ENCODE data around the gene CTU2. TPM values are rescaled to one million over a fixed set of nuclear protein-coding genes. Genes with fewer than 3 reads are reported as not detected.

Gene CTU2
- total RNA-seq, 1 donor from 2014 or later, result 15.0 TPM

DNA sequence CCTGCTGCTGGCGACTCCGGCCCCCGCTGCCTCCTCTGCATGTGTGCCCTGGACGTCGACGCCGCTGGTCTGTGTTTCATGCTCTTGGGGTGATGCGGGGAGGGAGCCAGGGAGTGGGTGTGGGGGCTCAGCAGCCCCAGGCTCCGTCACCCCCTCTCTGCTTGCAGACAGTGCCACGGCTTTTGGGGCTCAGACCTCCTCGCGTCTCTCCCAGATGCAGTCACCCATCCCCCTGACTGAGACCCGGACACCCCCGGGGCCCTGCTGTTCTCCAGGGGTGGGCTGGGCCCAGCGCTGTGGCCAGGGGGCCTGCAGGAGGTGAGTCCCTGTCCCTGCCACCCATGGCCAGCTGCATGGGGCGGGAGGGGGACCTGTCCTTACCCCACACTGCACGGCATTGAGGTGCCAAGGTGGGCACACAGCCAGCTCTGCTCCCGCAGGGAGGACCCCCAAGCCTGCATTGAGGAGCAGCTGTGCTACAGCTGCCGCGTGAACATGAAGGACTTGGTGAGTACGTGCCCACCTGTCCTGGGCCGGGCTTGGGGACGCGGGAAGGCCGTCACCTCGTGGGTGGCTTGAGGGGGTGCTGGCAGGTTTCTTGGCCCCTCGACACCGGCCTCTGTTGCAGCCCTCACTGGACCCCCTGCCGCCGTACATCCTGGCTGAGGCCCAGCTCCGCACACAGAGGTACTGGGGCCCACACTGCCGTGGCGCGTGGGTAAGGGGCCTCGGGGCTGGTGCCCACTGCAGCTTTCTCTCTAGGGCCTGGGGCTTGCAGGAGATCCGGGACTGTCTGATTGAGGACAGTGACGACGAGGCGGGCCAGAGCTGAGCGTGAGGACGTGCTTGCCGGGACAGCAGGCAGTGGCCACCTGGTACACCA is 8.4 kb downstream of the CTU2 start:
- DNase-seq (ENCODE audit: low spot score), result no peak

- no peak for DNase-seq (ENCODE audit: low spot score)
Measured at GRCh38 chr16:88715312-88716190, 9.2 kb downstream of the CTU2 start.

DNA sequence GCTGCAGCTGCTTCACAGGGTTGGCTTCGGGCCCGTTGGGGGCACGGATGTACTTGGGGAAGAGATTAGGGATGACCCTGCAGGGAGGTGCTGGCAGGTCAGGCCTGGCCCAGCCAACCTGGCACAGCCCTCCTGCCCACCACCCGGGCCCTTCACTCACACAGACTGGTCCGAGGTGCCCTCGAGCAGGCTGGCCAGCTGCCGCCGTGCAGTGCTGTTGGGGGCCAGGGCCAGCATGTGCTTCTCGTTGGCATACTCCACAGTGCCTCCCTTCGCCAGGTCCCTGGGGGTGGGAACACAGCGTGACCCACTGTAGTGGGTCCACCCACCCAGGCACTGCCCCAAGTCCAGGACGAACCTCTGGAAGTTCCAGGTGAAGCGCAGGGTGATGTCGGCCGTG is 9.9 kb downstream of the CTU2 start:
- DNase-seq (ENCODE audit: low spot score), result no peak

- DNase-seq (ENCODE audit: low spot score), result no peak
Measured at GRCh38 chr16:88716601-88717001, 10.3 kb downstream of the CTU2 start.

GRCh38 chr16:88718178-88718577 is 11.9 kb downstream of the CTU2 start:
- no peak for DNase-seq (ENCODE audit: low spot score)

DNA sequence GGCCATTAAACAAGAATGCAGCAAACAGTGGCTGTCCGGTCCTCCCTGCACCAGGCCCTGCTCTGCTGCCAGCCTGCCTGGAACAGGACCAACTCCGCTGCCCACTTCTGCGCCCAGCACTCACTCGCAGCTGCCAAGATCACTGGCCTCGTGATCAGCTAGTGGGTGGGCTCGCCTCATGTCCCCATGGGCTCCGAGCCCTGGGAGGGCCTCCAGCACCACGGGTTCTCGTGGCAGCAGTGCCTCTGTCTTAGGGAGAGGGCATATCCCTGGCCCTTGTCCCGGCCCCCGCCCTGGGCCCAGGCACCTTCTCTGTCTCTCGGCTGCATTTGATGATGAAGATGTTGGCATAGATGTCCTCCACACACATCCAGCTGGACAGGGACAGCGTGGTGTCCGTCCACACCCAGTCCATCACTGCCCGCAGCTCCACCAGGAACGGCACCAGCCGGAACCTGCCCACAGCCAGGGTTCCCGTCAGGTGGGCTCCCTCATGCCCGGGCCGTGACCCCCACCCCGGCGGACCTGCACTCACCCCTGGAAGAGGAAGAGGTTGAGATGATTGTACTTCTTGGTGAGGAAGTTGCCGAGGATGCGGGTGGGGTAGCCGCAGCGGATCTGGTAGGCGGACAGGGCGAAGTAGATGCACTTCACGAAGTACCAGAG is 13.1 kb downstream of the CTU2 start:
- DNase-seq (ENCODE audit: low spot score), result peak; percentile 57

DNA sequence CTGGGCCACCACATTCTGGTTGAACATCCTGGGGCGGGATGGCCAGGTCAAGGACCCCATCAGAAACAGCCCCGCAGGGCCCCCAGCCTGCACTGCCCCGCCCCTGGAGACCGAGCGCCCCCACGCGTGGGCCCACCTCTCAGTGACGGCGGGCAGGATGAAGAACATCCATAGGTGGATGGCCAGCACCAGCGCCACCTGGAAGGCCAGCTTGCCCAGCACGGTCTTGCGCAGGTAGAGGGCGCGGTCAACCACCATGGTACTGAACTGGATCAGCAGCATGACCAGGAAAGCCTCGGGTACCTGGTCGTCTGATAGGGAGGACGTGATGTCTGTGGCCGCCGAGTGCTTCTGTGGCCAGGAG is 13.6 kb downstream of the CTU2 start:
- no peak for DNase-seq (ENCODE audit: low spot score)

DNA sequence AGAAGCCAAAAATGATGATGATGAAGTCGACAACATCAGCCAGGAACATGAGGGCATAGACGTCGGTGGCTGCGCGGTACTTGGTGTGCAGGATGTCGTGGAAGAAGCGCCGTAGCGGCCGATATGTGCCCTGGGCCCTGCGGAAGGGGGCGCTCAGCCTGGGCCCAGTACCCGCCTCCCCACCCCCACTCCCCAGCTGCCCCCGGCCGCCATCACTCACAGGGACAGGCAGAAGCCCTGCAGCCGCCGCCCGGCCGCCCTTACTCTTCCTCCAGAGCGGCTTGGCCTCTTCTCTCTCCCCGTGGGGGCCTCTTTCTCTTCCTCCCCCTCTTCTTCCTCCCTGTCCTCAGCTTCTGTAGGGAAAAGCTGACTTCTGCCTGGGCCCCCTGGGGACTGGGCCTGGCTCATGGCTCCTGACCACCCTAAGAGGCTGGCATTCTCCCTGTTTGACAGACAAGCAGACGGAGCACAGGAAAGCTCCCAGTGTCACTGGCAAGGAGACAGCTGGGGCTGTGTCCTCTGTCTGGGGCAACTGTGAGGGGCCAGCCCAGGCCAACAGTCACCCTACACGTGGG is 14.2 kb downstream of the CTU2 start:
- no peak for DNase-seq (ENCODE audit: low spot score)

DNA sequence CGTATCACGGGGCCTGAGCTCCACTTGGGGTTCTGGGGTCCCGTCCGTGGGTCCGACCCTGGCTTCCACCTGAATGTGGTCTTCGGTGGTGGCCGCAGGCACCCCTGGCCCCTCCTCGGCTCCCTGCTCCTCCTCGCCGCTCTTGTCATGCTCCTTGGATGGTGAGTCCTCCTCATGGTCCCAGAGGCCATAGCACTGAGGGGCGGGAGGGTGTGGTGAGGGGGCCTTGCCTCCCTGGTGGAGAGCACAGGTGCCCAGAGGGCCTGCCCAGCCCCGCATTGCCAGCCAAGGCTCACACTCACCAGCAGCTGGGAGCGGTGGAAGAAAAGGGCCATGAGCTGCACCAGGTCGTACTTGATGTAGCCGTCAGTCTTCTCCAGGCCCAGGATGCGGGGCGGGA is 14.9 kb downstream of the CTU2 start:
- no peak for DNase-seq (ENCODE audit: low spot score)

DNA sequence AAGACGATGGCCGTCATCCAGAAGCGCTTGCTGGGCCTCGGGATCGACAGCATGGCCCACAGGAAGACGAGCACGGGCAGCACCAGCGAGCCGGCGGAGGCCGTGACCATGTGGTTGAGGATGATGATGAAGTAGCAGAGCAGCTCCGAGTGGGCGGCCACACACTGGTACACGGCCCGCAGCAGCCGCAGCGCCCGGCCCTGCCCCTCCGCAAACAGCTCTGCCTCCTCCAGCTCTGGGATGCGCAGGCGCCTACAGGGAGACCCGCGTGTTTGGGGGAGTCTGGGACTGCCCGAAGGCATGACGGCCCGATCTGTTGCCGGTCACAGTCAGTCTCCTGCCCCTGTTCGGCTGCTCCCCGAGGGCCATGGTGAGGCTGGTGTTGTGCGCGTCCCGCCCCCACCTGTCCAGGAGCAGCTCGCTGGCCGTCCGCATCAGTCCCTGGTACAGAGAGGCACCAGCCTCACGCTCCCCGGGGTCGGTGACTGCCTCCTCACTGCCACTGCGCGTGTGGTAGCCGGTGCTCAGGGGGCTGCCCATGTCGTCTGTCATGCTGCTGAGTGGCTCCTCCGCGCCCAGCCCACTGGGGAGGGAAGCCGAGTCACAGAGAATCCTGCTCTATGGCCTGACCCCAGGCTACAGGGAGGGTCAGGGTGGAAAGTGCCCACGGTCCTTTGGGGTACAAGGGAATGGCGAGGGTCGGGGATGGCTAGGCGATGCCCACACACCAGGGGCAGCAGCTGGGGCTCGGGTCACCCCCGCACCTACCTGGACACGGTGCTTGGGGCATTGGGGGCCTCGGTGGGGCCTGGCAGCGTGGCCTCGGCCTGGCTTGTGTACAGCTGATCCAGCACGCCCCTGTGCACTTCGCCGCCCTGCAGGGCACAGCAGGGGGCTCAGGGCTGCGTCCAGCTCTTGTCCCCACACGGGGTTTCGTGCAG is 15.8 kb downstream of the CTU2 start:
- DNase-seq (ENCODE audit: low spot score), result no peak

- DNase-seq (ENCODE audit: low spot score), result no peak
Measured at GRCh38 chr16:88722784-88723506, 16.6 kb downstream of the CTU2 start.

- no peak for DNase-seq (ENCODE audit: low spot score)
Measured at GRCh38 chr16:88723507-88723887, 17.2 kb downstream of the CTU2 start.

GRCh38 chr16:88723911-88724310 is 17.6 kb downstream of the CTU2 start:
- no peak for DNase-seq (ENCODE audit: low spot score)

DNA sequence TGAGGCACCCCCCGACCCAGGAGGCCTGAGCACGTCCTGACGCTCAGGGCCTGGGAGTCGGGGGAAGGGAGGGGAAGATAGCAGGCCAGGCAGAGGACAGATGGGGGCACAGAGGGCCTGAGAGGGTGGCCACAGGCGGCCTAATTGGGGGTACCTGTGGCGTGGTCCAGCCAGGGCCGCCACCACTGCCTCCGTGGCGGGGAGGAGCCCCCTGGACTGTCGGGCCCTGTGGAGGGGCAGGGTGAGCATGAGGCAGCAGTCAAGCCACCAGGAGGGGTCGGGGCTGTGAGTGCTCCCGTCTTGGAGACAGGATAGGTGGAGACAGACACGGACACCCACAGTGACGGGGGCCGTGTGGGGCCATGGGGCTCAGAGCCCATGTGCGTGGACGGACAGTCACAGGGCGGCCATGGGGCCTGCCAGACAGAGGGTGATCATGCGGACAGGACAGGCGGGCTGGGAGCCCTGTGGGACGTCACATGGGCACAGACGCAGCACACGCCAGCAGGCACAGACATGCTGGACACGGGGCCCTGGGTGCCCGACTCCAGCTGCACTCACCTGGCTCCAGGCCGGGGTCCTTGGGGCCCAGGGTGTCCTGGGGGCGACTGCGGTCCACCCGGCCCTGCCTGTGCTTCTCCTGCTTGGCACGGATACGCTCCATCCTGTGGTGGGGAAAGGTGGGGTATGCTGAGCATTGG is 18.7 kb downstream of the CTU2 start:
- DNase-seq (ENCODE audit: low spot score), result no peak

GRCh38 chr16:88725609-88726407 is 19.5 kb downstream of the CTU2 start:
- no peak for DNase-seq (ENCODE audit: low spot score)

DNA sequence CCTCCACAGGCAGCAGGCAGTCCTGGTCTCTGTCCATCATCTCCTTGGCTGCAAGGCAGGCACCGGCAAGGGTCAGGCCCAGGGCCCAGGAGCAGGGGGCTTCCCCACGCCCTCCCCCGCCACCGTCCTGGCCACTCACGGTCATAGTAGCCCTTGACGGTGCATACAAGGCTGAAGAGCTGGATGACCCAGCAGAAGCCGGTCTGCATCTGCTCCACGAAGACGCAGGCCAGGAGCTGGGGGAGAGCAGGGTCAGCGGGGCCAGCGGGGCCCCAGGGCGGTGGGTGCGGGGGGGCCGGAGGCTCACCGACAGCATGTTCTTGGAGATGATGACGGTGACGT is 20.1 kb downstream of the CTU2 start:
- DNase-seq (ENCODE audit: low spot score), result no peak

DNA sequence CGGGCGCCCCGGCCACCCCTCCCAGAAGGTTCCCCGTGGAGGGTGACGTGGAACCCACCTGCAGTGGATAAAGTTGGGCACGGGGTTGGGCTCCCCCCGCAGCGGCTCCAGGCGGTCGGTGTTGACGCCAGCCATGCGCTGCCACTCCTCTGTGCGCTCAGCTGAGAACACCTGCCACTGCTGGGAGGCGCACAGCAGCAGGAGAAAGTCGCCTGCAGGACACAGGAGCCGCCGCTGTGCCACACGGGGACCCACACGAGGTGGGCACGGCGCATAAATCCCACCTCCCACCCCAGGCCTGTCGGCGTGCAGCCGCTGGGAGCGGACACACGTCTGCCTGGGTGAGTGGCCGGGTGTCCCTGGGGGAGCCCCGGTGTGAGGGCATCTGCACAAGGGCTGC is 20.7 kb downstream of the CTU2 start:
- no peak for DNase-seq (ENCODE audit: low spot score)

- DNase-seq (ENCODE audit: low spot score), result no peak
Measured at GRCh38 chr16:88727871-88728270, 21.6 kb downstream of the CTU2 start.

All from mucosa of gallbladder (tissue), 1 donor.